Transverse colon (tissue), 4 donors: ENCODE results near the gene SYDE2. TPM values are rescaled to one million over a fixed set of nuclear protein-coding genes. Genes with fewer than 3 reads are reported as not detected.

Experiments used
- DNase-seq: peaks from one replicate; pipeline ENCODE4 v3.0.0-alpha.2; 2019
- H3K27ac ChIP-seq, 4 donors: fragments of 200-600 bp; sonication (generic); 2 replicates each; pipeline ENCODE4 v1.5.1; 2016 to 2018; ENCODE audit warnings: inconsistent platforms in 4 of 4
- H3K27me3 ChIP-seq: fragments of 200-600 bp; sonication (generic); 2 replicates; pipeline ENCODE4 v1.5.1; 2017; ENCODE audit warnings: inconsistent platforms
- H3K36me3 ChIP-seq, 4 donors: fragments of 200-600 bp; sonication (generic); 2 replicates each; pipeline ENCODE4 v1.5.1; 2017 to 2019; ENCODE audit warnings: inconsistent platforms in 4 of 4
- H3K4me1 ChIP-seq, 4 donors: fragments of 200-600 bp; sonication (generic); 2 replicates each; pipeline ENCODE4 v1.5.1; 2017 to 2020; ENCODE audit warnings: inconsistent platforms in 4 of 4
- H3K4me3 ChIP-seq, 4 donors: fragments of 200-600 bp; sonication (generic); 1 replicate in 1 of 4; 2 replicates in 3 of 4; pipeline versions ENCODE4 v1.5.1 to v1.6.1; 2017 to 2019; ENCODE audit warnings: inconsistent platforms in 4 of 4
- H3K9me3 ChIP-seq, 2 donors: fragments of 200-600 bp; sonication (generic); 2 replicates each; pipeline ENCODE4 v1.5.1; 2017 to 2019; ENCODE audit warnings: inconsistent platforms in 2 of 2
- CTCF ChIP-seq, 5 experiments: fragments of 200-600 bp in 3 of 5; fragments of 450-650 bp in 2 of 5; sonication (generic) in 3 of 5; IDR thresholded peaks; 1 replicate in 2 of 5; 2 replicates in 3 of 5; pipeline ENCODE4 v1.5.1; 2016 to 2017; ENCODE audit warnings: antibody characterized with exemption in 5 of 5, inconsistent platforms in 3 of 5, mild to moderate bottlenecking in 2 of 5, moderate library complexity in 1 of 5
- EP300 ChIP-seq: sonication (generic); formaldehyde crosslinking; IDR thresholded peaks from one replicate; pipeline ENCODE4 v1.6.1; 2017; ENCODE audit warnings: antibody characterized with exemption, low read depth
- POLR2A ChIP-seq: fragments of 450-650 bp; IDR thresholded peaks from one replicate; pipeline ENCODE4 v1.6.1; 2016; ENCODE audit warnings: antibody characterized with exemption, mild to moderate bottlenecking, moderate library complexity
- POLR2AphosphoS5 ChIP-seq, 3 donors: sonication (generic); formaldehyde crosslinking; IDR thresholded peaks; one replicate each; pipeline ENCODE4 v1.6.1; 2016; ENCODE audit warnings: antibody characterized with exemption in 3 of 3
- WGBS, 2 donors: methylation state at CpG; one replicate each; pipeline ENCODE4 v1.1.5; 2018; ENCODE audit warnings: low coverage in 1 of 2; 5-methylcytosine and 5-hydroxymethylcytosine counted together
- in situ Hi-C, 4 donors: fragments of 200-750 bp; cut with MboI; loops; one replicate each; pipeline versions ENCODE4 v1.15.0 to v1.15.1; 2017; ENCODE audit warnings: low sequenced_read_pairs in 3 of 4, low pct_ligation_motif_present in 1 of 4, low pct_unique_long_range_greater_than_20kb in 1 of 4
- intact Hi-C: fragments of 100-400 bp; cut with DNase I; formaldehyde crosslinking; loops from one replicate; pipeline ENCODE4 v1.15.1; 2023; ENCODE audit warnings: low total_unique reads
- total RNA-seq, 4 donors: library from RNA; depleted of rRNA; stranded (reverse); fragments of >200 nt; gene quantifications; one replicate each; pipeline ENCODE4 v1.1.0, GENCODE V29; 2016

Gene SYDE2
- total RNA-seq, 4 donors from 2014 or later = 10.1 to 28.8 (median 15.4) TPM

GRCh38 chr1:85180869-85181268 is 19.9 kb downstream of the SYDE2 start:
- no peak overlapping the region for H3K27ac ChIP-seq
- H3K36me3 ChIP-seq = no peaks in the 10 kb centered on the region
- no peak overlapping the region for H3K4me3 ChIP-seq
- no peaks in the 10 kb centered on the region for H3K27me3 ChIP-seq
- intact Hi-C loops (no loop called here), in situ Hi-C loops (no loop called here)
- H3K4me1 ChIP-seq = peaks cover 0 to 7% (median 1%) of the 10 kb centered on the region in 4 donors
- DNase-seq = no peak
- no peaks in the 10 kb centered on the region for H3K9me3 ChIP-seq
- WGBS, 2 donors = 86 to 100% methylated on average over 2 of the region's 2 CpGs
- TF ChIP-seq EP300 (no peak), CTCF (IDR thresholded peaks at IDR 0.05) (no peak), POLR2AphosphoS5 (IDR thresholded peaks at IDR 0.05) (no peak), POLR2A (no peak)

- DNase-seq = no peak
- H3K27me3 ChIP-seq = no peaks in the 10 kb centered on the region
- H3K4me1 ChIP-seq = peaks cover 0 to 7% (median 1%) of the 10 kb centered on the region in 4 donors
- H3K36me3 ChIP-seq = no peaks in the 10 kb centered on the region
- intact Hi-C loops (no loop called here), in situ Hi-C loops (no loop called here)
- H3K27ac ChIP-seq = no peak overlapping the region
- no peaks in the 10 kb centered on the region for H3K9me3 ChIP-seq
- WGBS, 2 donors = 12 to 18% methylated on average over 2 of the region's 2 CpGs
- H3K4me3 ChIP-seq = no peak overlapping the region
- TF ChIP-seq CTCF (IDR thresholded peaks at IDR 0.05) (no peak), POLR2AphosphoS5 (IDR thresholded peaks at IDR 0.05) (no peak), POLR2A (no peak), EP300 (no peak)
Observed at GRCh38 chr1:85179522-85179921, 21.3 kb downstream of the SYDE2 start.

GRCh38 chr1:85178396-85178795 is 22.4 kb downstream of the SYDE2 start:
- no peaks in the 10 kb centered on the region for H3K9me3 ChIP-seq
- WGBS, 2 donors = 92 to 93% methylated on average over 2 of the region's 2 CpGs
- TF ChIP-seq POLR2AphosphoS5 (IDR thresholded peaks at IDR 0.05) (no peak), POLR2A (no peak), CTCF (IDR thresholded peaks at IDR 0.05) (no peak), EP300 (no peak)
- H3K36me3 ChIP-seq = no peaks in the 10 kb centered on the region
- no peak overlapping the region for H3K27ac ChIP-seq
- in situ Hi-C loops (no loop called here), intact Hi-C loops (no loop called here)
- peaks cover 0 to 7% (median 1%) of the 10 kb centered on the region in 4 donors for H3K4me1 ChIP-seq
- DNase-seq = no peak
- H3K27me3 ChIP-seq = no peaks in the 10 kb centered on the region
- no peak overlapping the region for H3K4me3 ChIP-seq

DNA sequence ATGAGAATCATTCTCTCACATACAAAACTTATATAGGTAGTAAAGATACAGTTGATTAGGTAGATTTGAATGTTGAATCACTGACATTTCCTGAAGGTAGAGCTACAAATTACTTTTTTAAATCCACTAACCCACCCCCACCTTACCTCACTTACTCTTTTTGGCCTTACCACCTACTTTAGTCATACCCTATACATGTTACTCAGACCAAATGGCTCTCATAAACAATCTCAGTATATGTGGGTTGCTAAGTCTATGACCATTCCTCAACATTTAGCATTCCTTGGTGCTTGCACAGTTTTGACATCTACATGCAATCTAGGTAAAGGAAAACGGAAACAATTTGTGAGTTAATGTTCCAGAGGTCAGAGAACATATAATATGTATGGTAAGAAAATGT is 26.3 kb downstream of the SYDE2 start:
- WGBS, 2 donors = 87 to 88% methylated on average over 1 of the region's 1 CpG
- H3K36me3 ChIP-seq = no peaks in the 10 kb centered on the region
- intact Hi-C loops = no loop called here

More for the DNA sequence above, 26.3 kb downstream of the SYDE2 start:
- Histone ChIP-seq H3K9me3 (no peaks in the 10 kb centered on the region), H3K4me3 (no peak overlapping the region), H3K27me3 (no peaks in the 10 kb centered on the region), H3K4me1 (peaks cover 0 to 7% (median under 1%) of the 10 kb centered on the region in 4 donors), H3K27ac (no peak overlapping the region)
- in situ Hi-C loops = no loop called here
- DNase-seq = no peak
- no peak for TF ChIP-seq CTCF (IDR thresholded peaks at IDR 0.05)
- TF ChIP-seq POLR2AphosphoS5 (IDR thresholded peaks at IDR 0.05) = no peak
- no peak for TF ChIP-seq EP300
- no peak for TF ChIP-seq POLR2A
